ENCODE results near the gene MYBBP1A. TPM values are rescaled to one million over a fixed set of nuclear protein-coding genes. Genes with fewer than 3 reads are reported as not detected.

The MYBBP1A gene
- polyA plus RNA-seq, 1 experiment, result 24.1 TPM

GRCh38 chr17:4539025-4539424, 16.2 kb downstream of the MYBBP1A start:
- DNase-seq (ENCODE audit: low read depth), result no peak
- TF ChIP-seq CTCF (IDR thresholded peaks at IDR 0.05; ENCODE audit: insufficient read depth, low read depth, low read length), result no peak
- Histone ChIP-seq H3K27me3 (ENCODE audit: control insufficient read depth, insufficient read depth, low read length) (no peaks in the 10 kb centered on the region), H3K4me3 (ENCODE audit: low read depth, low read length) (no peak overlapping the region), H3K36me3 (ENCODE audit: control insufficient read depth, insufficient read depth, low read length) (peaks cover 31% of the 10 kb centered on the region)
- ChIA-PET CTCF (no interaction called here), POLR2A (no interaction called here)

GRCh38 chr17:4538236-4539002, 16.8 kb downstream of the MYBBP1A start:
- CTCF ChIA-PET, result interaction anchor here (1.3 to 1.6 kb wide), 3 partner anchors 16 to 29 kb away, joined by 4 to 5 read pairs (median 5); partner anchors contain the start of genes GGT6 and MYBBP1A
- H3K36me3 ChIP-seq (ENCODE audit: control insufficient read depth, insufficient read depth, low read length), result peaks cover 28% of the 10 kb centered on the region
- POLR2A ChIA-PET, result no interaction called here

GRCh38 chr17:4537451-4538235, 17.5 kb downstream of the MYBBP1A start:
- ChIA-PET CTCF (interaction anchor here (0.9 to 1.6 kb wide), 4 partner anchors 13 to 29 kb away, joined by 3 to 5 read pairs (median 4); partner anchors contain the start of genes GGT6 and MYBBP1A), POLR2A (no interaction called here)
- no peak for TF ChIP-seq CTCF (IDR thresholded peaks at IDR 0.05; ENCODE audit: insufficient read depth, low read depth, low read length)
- Histone ChIP-seq H3K36me3 (ENCODE audit: control insufficient read depth, insufficient read depth, low read length) (peaks cover 23% of the 10 kb centered on the region), H3K27me3 (ENCODE audit: control insufficient read depth, insufficient read depth, low read length) (no peaks in the 10 kb centered on the region), H3K4me3 (ENCODE audit: low read depth, low read length) (no peak overlapping the region)
- DNase-seq (ENCODE audit: low read depth), result no peak

More at GRCh38 chr17:4538236-4539002, 16.8 kb downstream of the MYBBP1A start:
- no peak overlapping the region for H3K4me3 ChIP-seq (ENCODE audit: low read depth, low read length)
- no peak for DNase-seq (ENCODE audit: low read depth)
- H3K27me3 ChIP-seq (ENCODE audit: control insufficient read depth, insufficient read depth, low read length), result no peaks in the 10 kb centered on the region
- no peak for TF ChIP-seq CTCF (IDR thresholded peaks at IDR 0.05; ENCODE audit: insufficient read depth, low read depth, low read length)

- TF ChIP-seq CTCF (IDR thresholded peaks at IDR 0.05; ENCODE audit: insufficient read depth, low read depth, low read length), result no peak
- Histone ChIP-seq H3K36me3 (ENCODE audit: control insufficient read depth, insufficient read depth, low read length) (peaks cover 20% of the 10 kb centered on the region), H3K4me3 (ENCODE audit: low read depth, low read length) (no peak overlapping the region), H3K27me3 (ENCODE audit: control insufficient read depth, insufficient read depth, low read length) (no peaks in the 10 kb centered on the region)
- ChIA-PET POLR2A (no interaction called here), CTCF (interaction anchor here (0.9 to 1.6 kb wide), 5 partner anchors 13 to 30 kb away, joined by 3 to 5 read pairs (median 4); partner anchors contain the start of genes GGT6 and MYBBP1A)
- no peak for DNase-seq (ENCODE audit: low read depth)
Measured at GRCh38 chr17:4536742-4537411, 18.3 kb downstream of the MYBBP1A start.
